Left ventricle myocardium superior (tissue), 1 donor: ENCODE results near the gene INO80. TPM values are rescaled to one million over a fixed set of nuclear protein-coding genes. Genes with fewer than 3 reads are reported as not detected.
"Not testable (repeated sequence)": the region's sequence is repeated elsewhere in the genome, so short reads cannot be mapped to it uniquely, and the experiment has no call there.

ENCODE experiments used
- ATAC-seq: fragments of 200-7000 bp; cut with Tn5 transposase; one replicate; pipeline ENCODE4 v1.9.1; 2020; ENCODE audit warnings: mild to moderate bottlenecking, moderate library complexity
- DNase-seq: peaks from one replicate; pipeline ENCODE4 v3.0.0-alpha.2; 2020
- intact Hi-C: fragments of 100-400 bp; cut with micrococcal nuclease; formaldehyde crosslinking; loops from one replicate; pipeline ENCODE4 v1.11.0; 2022
- long read RNA-seq: library from polyadenylated mRNA; unstranded; transcript quantifications from one replicate; pipeline ENCODE4 v2.0.0, GENCODE V29; 2021
- total RNA-seq: library from RNA; stranded (reverse); fragmentation: NEBNext Ultra II Directional; extraction: Animal tissue kit (Norgen Biotek cat#: 25700); gene quantifications from one replicate; pipeline ENCODE4 v1.2.1, GENCODE V29; 2021
- donor health status: DM: no; HTN: yes; CAD: no; lungs with severe emphysema.

INO80 gene
- total RNA-seq, result 10.6 TPM
- long read RNA-seq, partial matches to known transcripts, result 6 of 7 reads
- long read RNA-seq, other reads (novel, unspliced or antisense), result 1 of 7 reads

- ATAC-seq, result peak; percentile 96
- DNase-seq, result peak; percentile 97
- intact Hi-C loops, result loop anchor here (5.0 kb wide), 1 partner anchor 116 kb away; the partner anchor contains the start of genes CHP1 and EXD1
These were observed at the start of gene INO80 for GRCh38 chr15:41116116-41116961. TSS of gene INO80 (minus strand) at chr15:41116280. CDS start at chr15:41096310, 19,970 bp downstream.

GRCh38 chr15:41161736-41162135, 45.7 kb upstream of the INO80 start:
- ATAC-seq (no peak), DNase-seq (no peak)
- intact Hi-C loops, result no loop called here

GRCh38 chr15:41161336-41161735, 45.3 kb upstream of the INO80 start:
- intact Hi-C loops, result no loop called here
- ATAC-seq (no peak), DNase-seq (no peak)

- ATAC-seq (no peak), DNase-seq (no peak)
- intact Hi-C loops, result no loop called here
These were observed 44.7 kb upstream of the INO80 start for GRCh38 chr15:41160639-41161315.

- no peak for ATAC-seq
- no peak for DNase-seq
- intact Hi-C loops, result no loop called here
These were observed 38.3 kb upstream of the INO80 start for GRCh38 chr15:41154412-41154811.

- ATAC-seq, result no peak
- intact Hi-C loops, result no loop called here
- DNase-seq, result no peak
These were observed 37.7 kb upstream of the INO80 start for GRCh38 chr15:41153733-41154132.

- DNase-seq, result no peak
- intact Hi-C loops, result no loop called here
- no peak for ATAC-seq
These were observed 35.4 kb upstream of the INO80 start for GRCh38 chr15:41151451-41152005.

GRCh38 chr15:41150279-41150678, 34.2 kb upstream of the INO80 start:
- intact Hi-C loops, result no loop called here
- no peak for DNase-seq
- ATAC-seq, result no peak

- ATAC-seq, result no peak
- intact Hi-C loops, result no loop called here
- DNase-seq, result no peak
These were observed 32.0 kb upstream of the INO80 start for GRCh38 chr15:41148065-41148464.

GRCh38 chr15:41139619-41140018, 23.5 kb upstream of the INO80 start:
- DNase-seq (no peak), ATAC-seq (no peak)
- intact Hi-C loops, result no loop called here

- ATAC-seq, intact Hi-C loops, DNase-seq: not testable (repeated sequence)
These were observed 23.0 kb upstream of the INO80 start for GRCh38 chr15:41139112-41139511.

- intact Hi-C loops, DNase-seq, ATAC-seq: not testable (repeated sequence)
These were observed 19.5 kb upstream of the INO80 start for GRCh38 chr15:41135580-41135979.

- ATAC-seq, result no peak
- DNase-seq, result no peak
- intact Hi-C loops, result no loop called here
These were observed 17.4 kb upstream of the INO80 start for GRCh38 chr15:41133454-41133853.

GRCh38 chr15:41132094-41132493, 16.0 kb upstream of the INO80 start:
- DNase-seq, ATAC-seq, intact Hi-C loops: not testable (repeated sequence)

- no peak for ATAC-seq
- DNase-seq, result no peak
- intact Hi-C loops, result no loop called here
These were observed 12.3 kb upstream of the INO80 start for GRCh38 chr15:41128174-41128902.

GRCh38 chr15:41125931-41126642, 10.0 kb upstream of the INO80 start:
- DNase-seq (no peak), ATAC-seq (no peak)
- intact Hi-C loops, result no loop called here

GRCh38 chr15:41125063-41125669, 9.1 kb upstream of the INO80 start:
- intact Hi-C loops, result no loop called here
- DNase-seq, result no peak
- no peak for ATAC-seq

GRCh38 chr15:41124058-41124457, 8.0 kb upstream of the INO80 start:
- DNase-seq, result no peak
- intact Hi-C loops, result no loop called here
- ATAC-seq, result no peak
